CD14-positive monocyte (primary cell): ENCODE data around the gene PPM1H. TPM values are rescaled to one million over a fixed set of nuclear protein-coding genes. Genes with fewer than 3 reads are reported as not detected.

Source experiments
- DNase-seq, 3 donors: peaks; one replicate each; pipeline ENCODE4 v3.0.0-alpha.2; 2011 to 2022
- H2AFZ ChIP-seq: 2 replicates; pipeline ENCODE4 v1.6.0; 2012; ENCODE audit warnings: mild to moderate bottlenecking, low read depth, low read length, inconsistent platforms; ENCODE audit not compliant: insufficient read depth, poor library complexity, severe bottlenecking
- H3K27ac ChIP-seq, 2 donors: 1 replicate in 1 of 2; 2 replicates in 1 of 2; pipeline ENCODE4 v1.5.1; 2012 to 2013; ENCODE audit warnings: low read length in 2 of 2, control low read depth in 1 of 2, inconsistent platforms in 1 of 2, low read depth in 1 of 2, mild to moderate bottlenecking in 1 of 2
- H3K27me3 ChIP-seq, 2 donors: one replicate each; pipeline versions ENCODE4 v1.6.0 to v1.6.1; 2011 to 2013; ENCODE audit warnings: low read length in 2 of 2; ENCODE audit not compliant: control insufficient read depth in 2 of 2, insufficient read depth in 2 of 2
- H3K36me3 ChIP-seq, 2 donors: replicated peaks in 1 of 2; 1 replicate in 1 of 2; 2 replicates in 1 of 2; pipeline versions ENCODE4 v1.5.1 to v1.6.1; 2012 to 2013; ENCODE audit warnings: low read length in 2 of 2, control low read depth in 1 of 2, inconsistent platforms in 1 of 2, mild to moderate bottlenecking in 1 of 2; ENCODE audit not compliant: insufficient read depth in 2 of 2, control insufficient read depth in 1 of 2
- H3K4me1 ChIP-seq, 2 donors: 1 replicate in 1 of 2; 2 replicates in 1 of 2; pipeline versions ENCODE4 v1.5.1 to v1.6.1; 2012 to 2013; ENCODE audit warnings: low read length in 2 of 2, control low read depth in 1 of 2, inconsistent platforms in 1 of 2, mild to moderate bottlenecking in 1 of 2, moderate library complexity in 1 of 2; ENCODE audit not compliant: insufficient read depth in 2 of 2, control insufficient read depth in 1 of 2
- H3K4me2 ChIP-seq: replicated peaks from 2 replicates; pipeline ENCODE3; 2012; ENCODE audit warnings: low read length, moderate library complexity, mild to moderate bottlenecking; ENCODE audit not compliant: poor library complexity, severe bottlenecking; ENCODE audit errors: extremely low read depth
- H3K4me3 ChIP-seq, 3 experiments: fragments of 200-600 bp in 1 of 3; sonication (generic) in 1 of 3; replicated peaks in 1 of 3; 1 replicate in 2 of 3; 2 replicates in 1 of 3; pipeline ENCODE4 v1.5.1; 2011 to 2013; ENCODE audit warnings: low read length in 3 of 3, mild to moderate bottlenecking in 3 of 3, control low read depth in 2 of 3, low read depth in 2 of 3, inconsistent platforms in 1 of 3, moderate library complexity in 1 of 3
- H3K79me2 ChIP-seq: 2 replicates; pipeline ENCODE4 v1.6.0; 2012; ENCODE audit warnings: mild to moderate bottlenecking, control low read depth, inconsistent platforms, low read length, moderate library complexity; ENCODE audit not compliant: insufficient read depth
- H3K9ac ChIP-seq: 2 replicates; pipeline ENCODE4 v1.6.0; 2017; ENCODE audit warnings: low read length, mild to moderate bottlenecking; ENCODE audit not compliant: insufficient read depth, poor library complexity, severe bottlenecking
- H3K9me3 ChIP-seq, 2 donors: replicated peaks in 1 of 2; 1 replicate in 1 of 2; 2 replicates in 1 of 2; pipeline versions ENCODE4 v1.5.1 to v1.6.1; 2012 to 2013; ENCODE audit warnings: low read length in 2 of 2, control low read depth in 1 of 2; ENCODE audit not compliant: control insufficient read depth in 1 of 2, insufficient read depth in 1 of 2
- H4K20me1 ChIP-seq: 2 replicates; pipeline ENCODE4 v1.6.0; 2012; ENCODE audit warnings: mild to moderate bottlenecking, low read length, control low read depth, moderate library complexity; ENCODE audit not compliant: insufficient read depth
- H3K27ac Mint-ChIP-seq, 7 donors: one replicate each; pipeline ENCODE4 v1.8.0; 2020; ENCODE audit warnings: mild to moderate bottlenecking in 7 of 7, mixed read lengths in 7 of 7, moderate library complexity in 6 of 7, inconsistent platforms in 2 of 7
- H3K27me3 Mint-ChIP-seq, 3 donors: one replicate each; pipeline ENCODE4 v1.8.0; 2021 to 2022; ENCODE audit warnings: low read depth in 3 of 3, mild to moderate bottlenecking in 3 of 3, mixed read lengths in 3 of 3, moderate library complexity in 3 of 3, inconsistent platforms in 1 of 3
- H3K36me3 Mint-ChIP-seq, 2 donors: one replicate each; pipeline ENCODE4 v1.8.0; 2020; ENCODE audit warnings: mixed read lengths in 2 of 2, inconsistent platforms in 1 of 2, mild to moderate bottlenecking in 1 of 2
- H3K4me1 Mint-ChIP-seq: one replicate; pipeline ENCODE4 v1.8.0; 2020; ENCODE audit warnings: mild to moderate bottlenecking, mixed read lengths
- H3K4me3 Mint-ChIP-seq, 2 donors: one replicate each; pipeline ENCODE4 v1.8.0; 2020; ENCODE audit warnings: mild to moderate bottlenecking in 2 of 2, mixed read lengths in 2 of 2, moderate library complexity in 1 of 2
- H3K9me3 Mint-ChIP-seq, 7 donors: one replicate each; pipeline ENCODE4 v1.8.0; 2020 to 2022; ENCODE audit warnings: mixed read lengths in 7 of 7, mild to moderate bottlenecking in 6 of 7, moderate library complexity in 6 of 7, inconsistent platforms in 2 of 7
- CTCF ChIP-seq: fragments of 200-600 bp; IDR thresholded peaks from one replicate; pipeline ENCODE4 v1.8.0; 2022; ENCODE audit warnings: antibody characterized with exemption, mild to moderate bottlenecking
- whole genome bisulfite sequencing: methylation state at CpG from one replicate; pipeline ENCODE4 v1.1.5; 2013; ENCODE audit warnings: missing lambda C conversion rate; ENCODE audit not compliant: insufficient coverage; 5-methylcytosine and 5-hydroxymethylcytosine counted together
- intact Hi-C, 2 donors: fragments of 100-400 bp; cut with micrococcal nuclease; formaldehyde crosslinking; loops; one replicate each; pipeline versions ENCODE4 v1.15.0 to v1.15.1; 2023
- polyA plus RNA-seq, 3 donors: library from polyadenylated mRNA; depleted of rRNA in 1 of 3; unstranded in 2 of 3; stranded (reverse) in 1 of 3; fragments of 300-500 nt in 2 of 3; fragments of >200 nt in 1 of 3; fragmentation: Illumina TruSeq in 2 of 3; gene quantifications; 1 replicate in 2 of 3; 2 replicates in 1 of 3; pipeline ENCODE4 v1.2.3, GENCODE V29; 2012 to 2021

Gene PPM1H
- polyA plus RNA-seq, 3 donors = 1.5 to 2.8 (median 1.9) TPM

- Mint-ChIP-seq H3K27me3 (peaks cover 0 to 2% (median 2%) of the 10 kb centered on the region in 3 donors), H3K4me1 (peaks cover 10% of the 10 kb centered on the region), H3K4me3 (no peak overlapping the region), H3K27ac (no peak overlapping the region), H3K9me3 (peaks cover 14 to 34% (median 16%) of the 10 kb centered on the region in 7 donors), H3K36me3 (peaks cover 0 to 24% of the 10 kb centered on the region in 2 donors)
- intact Hi-C loops = no loop called here
- no peak overlapping the region for H3K27ac ChIP-seq
- H3K27me3 ChIP-seq = no peaks in the 10 kb centered on the region
- WGBS = 100% methylated on average over 10 of the region's 11 CpGs
- no peaks in the 10 kb centered on the region for H3K79me2 ChIP-seq
- H3K9me3 ChIP-seq = peaks cover 13 to 23% of the 10 kb centered on the region in 2 donors
- H3K4me1 ChIP-seq = peaks cover 0 to 3% of the 10 kb centered on the region in 2 donors
- no peaks in the 10 kb centered on the region for H4K20me1 ChIP-seq
- no peak for DNase-seq
- H3K4me2 ChIP-seq = no peak overlapping the region
- no peak overlapping the region for H3K4me3 ChIP-seq
- H3K9ac ChIP-seq = no peak overlapping the region
- no peak overlapping the region for H2AFZ ChIP-seq
- no peaks in the 10 kb centered on the region for H3K36me3 ChIP-seq
- no peak for TF ChIP-seq CTCF
These were observed 258.2 kb downstream of the PPM1H start for GRCh38 chr12:62676521-62677307.

- H3K4me2 ChIP-seq = no peak overlapping the region
- no peaks in the 10 kb centered on the region for H3K27me3 ChIP-seq
- no peaks in the 10 kb centered on the region for H3K4me1 ChIP-seq
- H3K9ac ChIP-seq = no peak overlapping the region
- peaks cover 14 to 28% (median 15%) of the 10 kb centered on the region in 7 donors for H3K9me3 Mint-ChIP-seq
- no CpG with 5 or more reads among the region's 6 CpGs for WGBS
- no peaks in the 10 kb centered on the region for H3K79me2 ChIP-seq
- intact Hi-C loops = no loop called here
- H3K9me3 ChIP-seq = peaks cover 13 to 23% of the 10 kb centered on the region in 2 donors
- no peak overlapping the region for H3K27ac ChIP-seq
- no peak overlapping the region for H3K27ac Mint-ChIP-seq
- no peak overlapping the region for H3K4me3 ChIP-seq
- no peaks in the 10 kb centered on the region for H4K20me1 ChIP-seq
- no peak for DNase-seq
- no peaks in the 10 kb centered on the region for H3K36me3 ChIP-seq
- no peak for TF ChIP-seq CTCF
- no peak overlapping the region for H3K4me3 Mint-ChIP-seq
- peaks cover 0 to 5% (median 2%) of the 10 kb centered on the region in 3 donors for H3K27me3 Mint-ChIP-seq
- peaks cover 0 to 24% of the 10 kb centered on the region in 2 donors for H3K36me3 Mint-ChIP-seq
- H2AFZ ChIP-seq = no peak overlapping the region
- H3K4me1 Mint-ChIP-seq = peaks cover 5% of the 10 kb centered on the region
These were observed 261.7 kb downstream of the PPM1H start for GRCh38 chr12:62673028-62673815.
